GM12874 (cell line): Measurements from ENCODE around the gene SGK2.

Source experiments
- CTCF ChIP-seq: IDR thresholded peaks from 2 replicates; pipeline ENCODE4 v1.5.1; 2011; ENCODE audit warnings: low read depth, mild to moderate bottlenecking, control low read depth, low read length, moderate library complexity; ENCODE audit not compliant: insufficient read depth

SGK2 gene

GRCh38 chr20:43520074-43520630, 38.7 kb upstream of the SGK2 start:
- no peak for TF ChIP-seq CTCF

- TF ChIP-seq CTCF, result no peak
Measured at GRCh38 chr20:43525021-43525420, 33.8 kb upstream of the SGK2 start.

- TF ChIP-seq CTCF, result no peak
Measured at GRCh38 chr20:43528258-43528875, 30.5 kb upstream of the SGK2 start.

GRCh38 chr20:43529051-43529450, 29.8 kb upstream of the SGK2 start:
- no peak for TF ChIP-seq CTCF

- no peak for TF ChIP-seq CTCF
Measured at GRCh38 chr20:43529457-43530153, 29.2 kb upstream of the SGK2 start.

GRCh38 chr20:43530321-43531090, 28.3 kb upstream of the SGK2 start:
- TF ChIP-seq CTCF, result no peak

- no peak for TF ChIP-seq CTCF
Measured at GRCh38 chr20:43531091-43531443, 27.8 kb upstream of the SGK2 start.
